GM12891 (cell line): ENCODE results near the gene SLC35G1.

Experiments
- DNase-seq: peaks from one replicate; pipeline ENCODE4 v3.0.0; 2011; ENCODE audit warnings: low spot score; ENCODE audit not compliant: insufficient read length
- FAIRE-seq: peaks from 2 replicates; lab custom pipeline; 2011; peaks lifted over from hg19 to GRCh38; lab: Jason Lieb, UNC
- PAX5 ChIP-seq: IDR thresholded peaks from 2 replicates; pipeline ENCODE4 v1.6.1; 2011; ENCODE audit warnings: low read length, moderate library complexity, mild to moderate bottlenecking; ENCODE audit not compliant: insufficient read depth, severe bottlenecking
- POLR2A ChIP-seq: IDR thresholded peaks from 2 replicates; pipeline ENCODE4 v1.6.1; 2011; ENCODE audit warnings: low read depth, low read length, control low read depth
- POLR2AphosphoS5 ChIP-seq: IDR thresholded peaks from 2 replicates; pipeline ENCODE4 v1.6.1; 2011; ENCODE audit warnings: low read depth, low read length, control low read depth
- POU2F2 ChIP-seq: IDR thresholded peaks from 2 replicates; pipeline ENCODE4 v1.6.1; 2011; ENCODE audit warnings: low read depth, mild to moderate bottlenecking, control low read depth, low read length, moderate library complexity
- SPI1 ChIP-seq: IDR thresholded peaks from 2 replicates; pipeline ENCODE4 v1.6.1; 2011; ENCODE audit warnings: low read depth, low read length, control low read depth
- TAF1 ChIP-seq: IDR thresholded peaks from 2 replicates; pipeline ENCODE4 v1.6.1; 2011; ENCODE audit warnings: low read depth, low read length, control low read depth

SLC35G1 gene

GRCh38 chr10:93876381-93876780, 17.4 kb upstream of the SLC35G1 start:
- DNase-seq, result no peak
- no peak for TF ChIP-seq POLR2A
- FAIRE-seq, result no peak

- no peak for DNase-seq
- FAIRE-seq, result no peak
- TF ChIP-seq POLR2AphosphoS5 (no peak), PAX5 (no peak), TAF1 (no peak), SPI1 (no peak), POLR2A (no peak), POU2F2 (no peak)
Observed at GRCh38 chr10:93879273-93879672, 14.5 kb upstream of the SLC35G1 start.

- TF ChIP-seq PAX5 (no peak), POU2F2 (no peak)
- no peak for DNase-seq
- peak; percentile 56 for FAIRE-seq
Observed at GRCh38 chr10:93894516-93895378, 969 bp downstream of the SLC35G1 start.

GRCh38 chr10:93897070-93897780, 3.4 kb downstream of the SLC35G1 start:
- DNase-seq (no peak), FAIRE-seq (no peak)
- no peak for TF ChIP-seq POU2F2
- TF ChIP-seq POLR2AphosphoS5, result no peak
- TF ChIP-seq TAF1, result no peak
- no peak for TF ChIP-seq SPI1

- no peak for DNase-seq
- no peak for FAIRE-seq
- no peak for TF ChIP-seq PAX5
- no peak for TF ChIP-seq POLR2A
- no peak for TF ChIP-seq TAF1
- no peak for TF ChIP-seq POU2F2
- no peak for TF ChIP-seq SPI1
- TF ChIP-seq POLR2AphosphoS5, result no peak
Observed at GRCh38 chr10:93899109-93899508, 5.3 kb downstream of the SLC35G1 start.

- TF ChIP-seq POLR2AphosphoS5 (no peak), PAX5 (no peak), POU2F2 (no peak), SPI1 (no peak), POLR2A (no peak), TAF1 (no peak)
- no peak for FAIRE-seq
Observed at GRCh38 chr10:93903051-93903450, 9.3 kb downstream of the SLC35G1 start.

GRCh38 chr10:93904901-93905300, 11.1 kb downstream of the SLC35G1 start:
- TF ChIP-seq POU2F2 (no peak), PAX5 (no peak), SPI1 (no peak), POLR2A (no peak), TAF1 (no peak), POLR2AphosphoS5 (no peak)
- FAIRE-seq, result no peak
- DNase-seq, result no peak

More at GRCh38 chr10:93903051-93903450, 9.3 kb downstream of the SLC35G1 start:
- DNase-seq, result no peak

GRCh38 chr10:93907059-93907458, 13.3 kb downstream of the SLC35G1 start:
- no peak for TF ChIP-seq PAX5
- 0 out of 2 replicates have a peak, but pooled peaks have one; percentile 3 for TF ChIP-seq SPI1
- DNase-seq (no peak), FAIRE-seq (no peak)

- no peak for DNase-seq
- FAIRE-seq, result no peak
- TF ChIP-seq POU2F2 (no peak), POLR2AphosphoS5 (no peak), SPI1 (no peak), POLR2A (no peak), PAX5 (no peak), TAF1 (no peak)
Observed at GRCh38 chr10:93911866-93912265, 18.1 kb downstream of the SLC35G1 start.

GRCh38 chr10:93912444-93912843, 18.7 kb downstream of the SLC35G1 start:
- no peak for DNase-seq
- no peak for FAIRE-seq
- TF ChIP-seq POLR2A (no peak), POLR2AphosphoS5 (no peak), TAF1 (no peak), POU2F2 (no peak), PAX5 (no peak), SPI1 (no peak)
